ENCODE measurements around the gene APBB2. TPM values are rescaled to one million over a fixed set of nuclear protein-coding genes. Genes with fewer than 3 reads are reported as not detected.

Gene APBB2
- total RNA-seq, 1 donor, result 92.3 TPM

GRCh38 chr4:40831146-40831907 lies 383.0 kb downstream of the APBB2 start:
- Histone ChIP-seq H3K27ac (ENCODE audit: low read depth, low read length) (no peak overlapping the region), H3K4me2 (ENCODE audit: insufficient read depth, low read length) (no peak overlapping the region), H3K27me3 (ENCODE audit: insufficient read depth, low read length) (no peaks in the 10 kb centered on the region), H3K36me3 (ENCODE audit: insufficient read depth, low read length) (peaks cover 45% of the 10 kb centered on the region), H2AFZ (ENCODE audit: low read length) (no peak overlapping the region), H3K79me2 (ENCODE audit: insufficient read depth, low read length) (no peaks in the 10 kb centered on the region), H3K4me1 (ENCODE audit: insufficient read depth, low read length) (no peaks in the 10 kb centered on the region), H4K20me1 (ENCODE audit: insufficient read depth, low read length) (no peaks in the 10 kb centered on the region), H3K9me3 (ENCODE audit: low read depth, low read length) (no peaks in the 10 kb centered on the region), H3K4me3 (ENCODE audit: insufficient read depth, low read length) (no peak overlapping the region)
- no peak for DNase-seq (ENCODE audit: insufficient read length, low spot score, missing footprints)
- no peak for TF ChIP-seq CTCF (IDR thresholded peaks at IDR 0.05; ENCODE audit: extremely low read depth, low read depth, low read length)

- TF ChIP-seq CTCF (IDR thresholded peaks at IDR 0.05; ENCODE audit: extremely low read depth, low read depth, low read length), result no peak
- Histone ChIP-seq H3K9me3 (ENCODE audit: low read depth, low read length) (no peaks in the 10 kb centered on the region), H3K4me2 (ENCODE audit: insufficient read depth, low read length) (no peak overlapping the region), H3K79me2 (ENCODE audit: insufficient read depth, low read length) (no peaks in the 10 kb centered on the region), H3K4me3 (ENCODE audit: insufficient read depth, low read length) (no peak overlapping the region), H4K20me1 (ENCODE audit: insufficient read depth, low read length) (no peaks in the 10 kb centered on the region), H3K27me3 (ENCODE audit: insufficient read depth, low read length) (no peaks in the 10 kb centered on the region), H3K36me3 (ENCODE audit: insufficient read depth, low read length) (peaks cover 52% of the 10 kb centered on the region), H3K27ac (ENCODE audit: low read depth, low read length) (no peak overlapping the region), H3K4me1 (ENCODE audit: insufficient read depth, low read length) (no peaks in the 10 kb centered on the region), H2AFZ (ENCODE audit: low read length) (no peak overlapping the region)
- DNase-seq (ENCODE audit: insufficient read length, low spot score, missing footprints), result no peak
Observed at GRCh38 chr4:40829586-40829985, 384.8 kb downstream of the APBB2 start.

GRCh38 chr4:40828661-40829060 lies 385.7 kb downstream of the APBB2 start:
- TF ChIP-seq CTCF (IDR thresholded peaks at IDR 0.05; ENCODE audit: extremely low read depth, low read depth, low read length), result no peak
- Histone ChIP-seq H3K79me2 (ENCODE audit: insufficient read depth, low read length) (no peaks in the 10 kb centered on the region), H3K36me3 (ENCODE audit: insufficient read depth, low read length) (peaks cover 52% of the 10 kb centered on the region), H4K20me1 (ENCODE audit: insufficient read depth, low read length) (no peaks in the 10 kb centered on the region), H3K4me3 (ENCODE audit: insufficient read depth, low read length) (no peak overlapping the region), H3K4me2 (ENCODE audit: insufficient read depth, low read length) (no peak overlapping the region), H3K9me3 (ENCODE audit: low read depth, low read length) (no peaks in the 10 kb centered on the region), H2AFZ (ENCODE audit: low read length) (no peak overlapping the region), H3K27ac (ENCODE audit: low read depth, low read length) (no peak overlapping the region), H3K27me3 (ENCODE audit: insufficient read depth, low read length) (no peaks in the 10 kb centered on the region), H3K4me1 (ENCODE audit: insufficient read depth, low read length) (no peaks in the 10 kb centered on the region)
- no peak for DNase-seq (ENCODE audit: insufficient read length, low spot score, missing footprints)

- Histone ChIP-seq H3K9me3 (ENCODE audit: low read depth, low read length) (no peaks in the 10 kb centered on the region), H4K20me1 (ENCODE audit: insufficient read depth, low read length) (no peaks in the 10 kb centered on the region), H3K27me3 (ENCODE audit: insufficient read depth, low read length) (no peaks in the 10 kb centered on the region), H3K27ac (ENCODE audit: low read depth, low read length) (no peak overlapping the region), H3K36me3 (ENCODE audit: insufficient read depth, low read length) (peaks cover 53% of the 10 kb centered on the region), H3K4me2 (ENCODE audit: insufficient read depth, low read length) (no peak overlapping the region), H3K4me1 (ENCODE audit: insufficient read depth, low read length) (no peaks in the 10 kb centered on the region), H2AFZ (ENCODE audit: low read length) (no peak overlapping the region), H3K4me3 (ENCODE audit: insufficient read depth, low read length) (no peak overlapping the region), H3K79me2 (ENCODE audit: insufficient read depth, low read length) (no peaks in the 10 kb centered on the region)
- TF ChIP-seq CTCF (IDR thresholded peaks at IDR 0.05; ENCODE audit: extremely low read depth, low read depth, low read length), result no peak
- no peak for DNase-seq (ENCODE audit: insufficient read length, low spot score, missing footprints)
Observed at GRCh38 chr4:40827758-40828157, 386.6 kb downstream of the APBB2 start.

Measured in osteoblast (primary cell).